H1 (cell line): ENCODE data around the gene NPTN. TPM values are rescaled to one million over a fixed set of nuclear protein-coding genes. Genes with fewer than 3 reads are reported as not detected.

Experiments
- ATF2 ChIP-seq: IDR thresholded peaks from 2 replicates; pipeline ENCODE4 v1.6.1; 2012; ENCODE audit warnings: low read length, inconsistent platforms
- BCL11A ChIP-seq, 2 experiments: IDR thresholded peaks; one replicate each; pipeline ENCODE4 v1.6.1; 2011; ENCODE audit warnings: low read depth in 2 of 2, low read length in 2 of 2, mild to moderate bottlenecking in 2 of 2
- EGR1 ChIP-seq: IDR thresholded peaks from 2 replicates; pipeline ENCODE4 v1.6.1; 2011; ENCODE audit warnings: low read depth, low read length, borderline replicate concordance
- MAX ChIP-seq: IDR thresholded peaks from 2 replicates; pipeline ENCODE4 v1.6.1; 2012; ENCODE audit warnings: inconsistent platforms
- RAD21 ChIP-seq, 2 experiments: IDR thresholded peaks in 1 of 2; conservative IDR thresholded peaks in 1 of 2; 2 replicates each; pipeline ENCODE4 v1.6.1; 2011; ENCODE audit warnings: low read depth in 2 of 2, low read length in 2 of 2, improper control_type of control experiment in 1 of 2, inconsistent platforms in 1 of 2, mild to moderate bottlenecking in 1 of 2, moderate library complexity in 1 of 2
- SP2 ChIP-seq: IDR thresholded peaks from 2 replicates; pipeline ENCODE4 v1.6.1; 2012; ENCODE audit warnings: mild to moderate bottlenecking, low read length, inconsistent platforms
- polyA plus RNA-seq, 7 experiments: library from polyadenylated mRNA; depleted of rRNA in 3 of 7; stranded (reverse) in 5 of 7; unstranded in 2 of 7; fragments of >200 nt in 5 of 7; fragments of 200-250 nt in 2 of 7; gene quantifications; 1 replicate in 5 of 7; 2 replicates in 1 of 7; 4 replicates in 1 of 7; pipeline versions ENCODE4 v1.2.1 to v1.2.3, GENCODE V29; 2011 to 2013; ENCODE audit warnings: missing spikeins in 2 of 7, mixed read lengths in 2 of 7
- total RNA-seq: library from RNA; stranded (reverse); fragmentation: NEBNext Ultra II Directional; extraction: Animal tissue kit (Norgen Biotek cat#: 25700); gene quantifications from 2 replicates; pipeline ENCODE4 v1.2.1, GENCODE V29; 2021

NPTN gene
- total and polyA plus RNA-seq, 2 of the 8 experiments (the other 6 are each of a cell fraction or from before 2014, with no cell fraction given): 67.0 to 113 TPM

GRCh38 chr15:73626072-73626471, 7.1 kb downstream of the NPTN start (continued):
- no peak for TF ChIP-seq EGR1
- TF ChIP-seq MAX: no peak
- TF ChIP-seq RAD21 (IDR thresholded peaks at IDR 0.05 in 1 of 2, conservative IDR thresholded peaks at IDR 0.05 in 1 of 2; ENCODE audit: low read depth in 2 of 2, low read length in 2 of 2): no peak
- no peak for TF ChIP-seq SP2
- no peak for TF ChIP-seq BCL11A (IDR thresholded peaks at IDR 0.05; ENCODE audit: low read depth in 2 of 2, low read length in 2 of 2)
- no peak for TF ChIP-seq ATF2
- TF ChIP-seq, all 59 proteins: peak for 0
